Activated gamma-delta T cell treated with Interleukin-2 at 50 U/mL for 16 hours (primary cell): ENCODE data around the gene PARD3B.

Source experiments
- DNase-seq: peaks from one replicate; pipeline ENCODE4 v3.0.0-alpha.2; 2020

Gene PARD3B

GRCh38 chr2:205076405-205076804, 531.1 kb downstream of the PARD3B start:
- DNase-seq = no peak

- DNase-seq = no peak
These were observed 531.9 kb downstream of the PARD3B start for GRCh38 chr2:205077159-205077558.

GRCh38 chr2:205078762-205079161, 533.5 kb downstream of the PARD3B start:
- no peak for DNase-seq

GRCh38 chr2:205079173-205079572, 533.9 kb downstream of the PARD3B start:
- DNase-seq = no peak

- no peak for DNase-seq
These were observed 541.4 kb downstream of the PARD3B start for GRCh38 chr2:205086662-205087061.

DNA sequence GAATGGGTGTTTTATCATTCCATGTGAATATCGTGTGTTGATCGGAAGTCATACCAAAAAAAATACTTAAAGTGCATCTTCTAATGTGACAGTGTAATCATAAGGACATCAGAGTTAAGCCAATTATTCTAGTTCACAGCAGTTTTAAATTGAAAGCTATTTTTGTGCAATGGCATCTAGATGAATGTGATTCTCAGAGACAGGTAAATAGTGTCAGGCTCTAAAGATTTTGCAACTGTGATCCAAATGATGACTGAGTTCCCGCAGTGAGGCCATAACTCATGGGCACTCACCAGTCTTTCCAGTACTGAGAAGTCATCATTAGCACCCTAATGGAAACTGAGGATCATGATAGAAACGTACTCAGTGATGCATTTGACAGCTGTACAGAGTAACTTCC, 542.6 kb downstream of the PARD3B start:
- no peak for DNase-seq

DNA sequence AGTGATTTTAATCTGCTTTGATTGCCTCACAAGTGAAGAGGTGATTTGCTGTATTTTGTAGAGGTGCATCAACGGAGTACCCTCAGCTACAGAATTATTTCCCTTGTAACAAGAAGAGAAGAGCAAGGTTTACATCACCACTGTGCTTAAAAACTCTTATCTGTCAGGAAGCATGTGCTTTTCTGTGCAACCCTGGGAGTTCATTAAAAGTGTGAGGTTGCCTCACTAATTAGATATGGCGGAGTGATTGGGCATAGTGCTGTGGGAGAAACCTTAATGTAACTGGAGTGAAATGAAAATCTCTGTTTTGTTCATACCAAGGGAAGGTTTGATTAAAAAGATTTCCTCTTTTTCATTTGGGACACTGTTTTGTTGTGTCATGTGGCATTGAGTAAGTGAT, 544.7 kb downstream of the PARD3B start:
- DNase-seq = no peak

GRCh38 chr2:205091411-205091810, 546.1 kb downstream of the PARD3B start:
- no peak for DNase-seq

DNA sequence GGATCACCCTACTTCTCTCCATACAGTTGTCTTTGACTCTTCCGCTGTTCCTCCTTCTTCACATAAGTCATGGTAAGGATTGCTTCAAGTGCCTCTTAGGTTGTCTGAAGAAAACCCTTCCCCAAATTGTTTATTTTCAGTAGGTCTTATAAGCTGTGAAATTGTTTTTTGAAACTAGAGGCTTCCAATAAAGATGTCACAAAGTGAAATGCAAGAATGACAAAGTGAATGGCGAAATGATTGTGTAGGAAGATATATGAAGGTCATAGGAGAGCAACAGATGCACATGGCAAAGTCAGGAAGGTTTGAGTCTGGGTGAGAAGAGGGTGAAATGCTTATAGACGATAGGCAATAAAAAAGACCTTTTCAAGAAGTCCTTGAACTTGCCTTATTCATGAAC, 548.8 kb downstream of the PARD3B start:
- DNase-seq = no peak

DNA sequence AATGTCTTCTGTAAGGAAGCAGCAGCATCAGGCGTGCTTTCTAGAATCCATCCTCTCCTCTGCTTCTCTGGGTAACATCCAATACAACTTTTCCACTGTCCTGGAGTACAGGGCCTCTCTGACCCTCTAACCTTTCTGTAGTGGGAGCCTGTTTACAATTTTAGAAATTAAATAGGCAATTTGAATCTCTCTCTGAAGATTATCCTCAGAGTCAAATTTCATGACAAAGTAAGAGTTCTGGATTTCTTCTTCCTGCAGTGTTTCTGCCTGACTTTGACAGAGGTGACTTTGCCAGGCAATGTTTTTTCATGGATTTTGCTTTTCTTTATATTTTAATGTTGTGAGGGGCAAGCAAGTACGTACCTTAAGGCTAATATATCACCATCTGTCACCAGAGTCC, 558.4 kb downstream of the PARD3B start:
- DNase-seq = no peak

GRCh38 chr2:205107810-205108209, 562.5 kb downstream of the PARD3B start:
- no peak for DNase-seq

DNA sequence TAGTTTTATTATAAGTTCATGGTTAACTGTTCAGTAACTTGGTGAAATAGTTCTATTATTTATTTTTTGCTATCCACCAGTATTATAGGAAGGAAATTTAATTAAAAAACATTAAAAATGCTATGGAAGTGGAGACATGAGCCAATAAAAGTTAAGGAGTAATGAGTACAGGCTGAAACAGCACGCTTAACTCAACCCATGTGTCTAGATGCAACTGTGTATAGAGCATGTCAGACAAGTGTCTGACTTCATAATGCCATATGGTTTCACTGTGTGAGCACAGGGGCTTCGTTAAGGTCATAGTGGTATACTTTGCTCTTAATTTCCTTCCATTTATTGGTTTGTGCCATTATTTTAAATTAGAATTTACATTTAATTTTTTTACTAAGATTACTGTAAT, 570.2 kb downstream of the PARD3B start:
- no peak for DNase-seq

- no peak for DNase-seq
These were observed 571.9 kb downstream of the PARD3B start for GRCh38 chr2:205117125-205117524.

- no peak for DNase-seq
These were observed 573.9 kb downstream of the PARD3B start for GRCh38 chr2:205119136-205119535.

DNA sequence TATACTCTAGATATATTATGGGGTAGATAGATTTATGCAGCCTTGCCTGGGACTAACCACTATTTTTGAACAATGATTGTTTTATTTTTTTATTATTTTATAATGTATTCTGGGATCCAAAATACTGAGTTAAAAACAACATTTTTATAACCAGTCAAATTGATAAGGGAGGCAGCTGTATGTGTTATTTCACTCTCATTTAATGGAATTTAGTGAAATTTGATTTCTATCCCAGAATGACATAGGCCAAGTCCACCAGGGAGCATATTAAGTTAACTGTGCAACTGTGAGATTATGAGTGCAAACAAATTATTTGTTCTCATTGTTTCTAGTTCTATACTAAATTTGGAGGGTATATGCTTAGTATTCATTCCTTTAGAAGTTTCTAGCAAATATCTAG, 583.5 kb downstream of the PARD3B start:
- DNase-seq = no peak

GRCh38 chr2:205129531-205129930, 584.3 kb downstream of the PARD3B start:
- DNase-seq = no peak

DNA sequence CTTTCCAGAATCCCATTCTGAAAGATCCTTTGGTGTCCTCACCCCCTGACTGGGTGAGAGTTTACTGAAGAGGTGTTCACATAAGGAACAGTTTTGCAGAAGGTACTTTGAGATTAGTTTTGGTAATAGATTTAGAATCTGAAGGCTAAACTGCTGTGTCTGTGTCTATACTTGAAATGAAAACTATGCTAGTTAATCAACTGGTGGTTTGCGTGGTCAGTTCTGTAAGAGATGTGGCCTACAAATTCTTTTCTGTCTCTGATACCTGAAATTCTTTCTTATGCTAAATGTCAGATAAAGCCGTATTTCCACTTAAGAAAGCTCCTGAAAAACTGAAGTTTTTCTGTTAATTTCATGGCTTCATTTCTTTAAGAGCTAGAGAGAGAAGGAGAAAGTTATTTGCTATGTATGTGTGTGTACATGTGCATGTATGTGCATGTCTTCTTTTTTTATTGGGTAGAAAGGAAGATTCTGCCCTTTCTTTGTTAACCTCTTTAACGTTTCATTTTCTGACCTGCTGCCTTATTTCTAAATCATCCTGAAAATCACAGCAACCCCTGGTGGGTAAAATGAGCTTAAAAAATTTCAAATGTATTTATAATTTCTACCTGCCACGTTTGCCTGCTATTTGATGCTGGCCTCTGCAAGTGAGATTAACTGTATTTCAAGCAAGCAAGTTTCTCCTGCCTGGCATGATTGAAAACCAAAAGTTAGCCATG, 585.0 kb downstream of the PARD3B start:
- DNase-seq = no peak

GRCh38 chr2:205133544-205133943, 588.3 kb downstream of the PARD3B start:
- no peak for DNase-seq

GRCh38 chr2:205138735-205139134, 593.5 kb downstream of the PARD3B start:
- no peak for DNase-seq

- DNase-seq = no peak
These were observed 594.7 kb downstream of the PARD3B start for GRCh38 chr2:205139822-205140463.

GRCh38 chr2:205141381-205141780, 596.1 kb downstream of the PARD3B start:
- DNase-seq = no peak

GRCh38 chr2:205145888-205146287, 600.6 kb downstream of the PARD3B start:
- DNase-seq = no peak

GRCh38 chr2:205148755-205149154, 603.5 kb downstream of the PARD3B start:
- no peak for DNase-seq

- DNase-seq = no peak
These were observed 611.2 kb downstream of the PARD3B start for GRCh38 chr2:205156457-205156856.

DNA sequence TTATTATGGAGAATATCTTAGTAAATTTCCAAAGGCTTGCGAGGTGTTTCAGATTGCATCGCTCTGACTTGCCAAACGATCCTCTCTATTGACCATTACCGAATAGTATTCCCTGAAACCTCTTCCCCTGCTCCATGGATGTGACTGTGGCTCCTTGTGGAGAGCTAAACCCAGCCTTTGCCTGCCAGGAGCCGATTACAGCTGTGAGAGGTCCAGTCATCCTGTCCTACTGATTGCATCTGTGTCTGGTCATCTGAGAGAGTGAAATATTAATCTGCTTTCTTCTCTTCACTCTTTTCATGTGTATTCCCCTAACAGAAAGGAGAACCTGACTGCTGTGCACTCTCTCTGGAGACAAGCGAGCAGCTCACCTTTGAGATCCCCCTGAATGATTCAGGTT, 613.1 kb downstream of the PARD3B start:
- DNase-seq = no peak
